Heart right ventricle (tissue), 16 donors: ENCODE measurements around the gene FGFRL1. TPM values are rescaled to one million over a fixed set of nuclear protein-coding genes. Genes with fewer than 3 reads are reported as not detected.

Experiments
- ATAC-seq, 8 donors: fragments of 200-7000 bp; cut with Tn5 transposase; one replicate each; pipeline ENCODE4 v1.9.1; 2020; ENCODE audit warnings: mild to moderate bottlenecking in 8 of 8, moderate library complexity in 8 of 8, moderate number of reproducible peaks in 1 of 8
- DNase-seq, 2 donors: peaks; one replicate each; pipeline ENCODE4 v3.0.0-alpha.2; 2020
- H3K27ac ChIP-seq, 10 donors: fragments of 200-600 bp; sonication (generic) in 2 of 10; one replicate each; pipeline versions ENCODE4 v1.5.0 to v1.8.0; 2020 to 2022; ENCODE audit warnings: mild to moderate bottlenecking in 3 of 10
- H3K27me3 ChIP-seq, 7 donors: fragments of 200-600 bp; one replicate each; pipeline ENCODE4 v1.8.0; 2021 to 2022; ENCODE audit warnings: mild to moderate bottlenecking in 2 of 7
- H3K36me3 ChIP-seq, 9 donors: fragments of 200-600 bp; sonication (generic) in 1 of 9; one replicate each; pipeline versions ENCODE4 v1.5.0 to v1.8.0; 2020 to 2022; ENCODE audit warnings: mild to moderate bottlenecking in 2 of 9
- H3K4me1 ChIP-seq, 9 donors: fragments of 200-600 bp; sonication (generic) in 1 of 9; one replicate each; pipeline versions ENCODE4 v1.5.0 to v1.8.0; 2020 to 2022; ENCODE audit warnings: mild to moderate bottlenecking in 4 of 9
- H3K4me3 ChIP-seq, 10 donors: fragments of 200-600 bp; sonication (generic) in 2 of 10; one replicate each; pipeline versions ENCODE4 v1.5.0 to v1.8.0; 2020 to 2022; ENCODE audit warnings: mild to moderate bottlenecking in 7 of 10, moderate library complexity in 2 of 10
- H3K9me3 ChIP-seq, 11 donors: fragments of 200-600 bp in 10 of 11; sonication (generic) in 2 of 11; one replicate each; pipeline versions ENCODE4 v1.5.0 to v1.8.0; 2013 to 2022; ENCODE audit warnings: mild to moderate bottlenecking in 2 of 11, control low read depth in 1 of 11, moderate library complexity in 1 of 11
- WGBS, 2 donors: extraction: QIAGEN DNeasy Blood & Tissue Kit; methylation state at CpG; one replicate each; pipeline ENCODE4 v1.1.7; 2013; ENCODE audit warnings: inconsistent platforms in 1 of 2; 5-methylcytosine and 5-hydroxymethylcytosine counted together
- intact Hi-C, 10 donors: fragments of 100-400 bp; cut with DNase I; formaldehyde crosslinking; loops; one replicate each; pipeline versions ENCODE4 v1.11.1 to v1.14.2; 2022
- polyA plus RNA-seq, 2 donors: library from polyadenylated mRNA; stranded (reverse); fragments of 200-250 nt; gene quantifications; one replicate each; pipeline ENCODE4 v1.2.3, GENCODE V29; 2013
- total RNA-seq, 10 donors: library from RNA; stranded (reverse); fragmentation: NEBNext Ultra II Directional in 3 of 10; extraction: Animal tissue kit (Norgen Biotek cat#: 25700) in 3 of 10; gene quantifications; one replicate each; pipeline versions ENCODE4 v1.2.1 to v1.2.4, GENCODE V29; 2021 to 2023
- TF ChIP-seq, protein P1 (sequence below), 9 donors: fragments of 200-600 bp; sonication (generic) in 2 of 9; IDR thresholded peaks; one replicate each; pipeline versions ENCODE4 v1.5.0 to v1.8.0; 2021 to 2022; ENCODE audit warnings: antibody characterized with exemption in 9 of 9, mild to moderate bottlenecking in 5 of 9, moderate library complexity in 1 of 9
- donor health status: Arrhythmogenic right ventricular cardiomyopathy.
- donor health status: ischemic (EF 13 %, LVEDD 7.1; RV severe dilation, severe dysfunction).
- donor health status: healthy with polysubstance abuse.
- donor health status: DM: no; HTN: yes; CAD: no.
- donor health status: DM: no; HTN: no; CAD: no.
- donor health status: ischemic (EF 25% LVEDD 6.9; RV normal size, moderate dysfunction).
- donor health status: ischemic (EF 25% LVEDD 5.7; RV mildly dilated, moderate dysfunction).
- donor health status: healthy.
- donor health status: DM: yes; HTN: yes; CAD: no.
- donor health status: Ischemic cardiomyopathy.
- donor health status: ischemic (EF 35%, LVEDD 5.7; RV mildly dilated, moderate dysfunction).
- donor health status: nonischemic (EF 11% LVEDD 7.7; RV severe dilation, severe dysfunction).
- donor health status: DM: yes; HTN: yes; CAD: no.
- donor health status: PGD.
- donor health status: ischemic (EF 29% LVEDD 5.4; RV normal size, mild dysfunction).
- donor health status: nonischemic (EF 23%, LVEDD 6.1; RV moderate dilation, normal function).

Gene FGFRL1
- total and polyA plus RNA-seq, 12 donors, result 17.1 to 36.6 (median 26.0) TPM

- Histone ChIP-seq H3K9me3 (no peaks in the 10 kb centered on the region), H3K27ac (no peak within 1 kb of the TSS), H3K4me3 (no peak within 1 kb of the TSS), H3K36me3 (peaks cover 0 to 15% (median 0%) of the 10 kb centered on the region in 9 donors), H3K4me1 (peaks cover 0 to 14% (median 7%) of the 10 kb centered on the region in 9 donors), H3K27me3 (peaks cover 9 to 28% (median 24%) of the 10 kb centered on the region in 7 donors)
- ATAC-seq (no peak), DNase-seq (no peak)
- TF ChIP-seq, protein P1, sequence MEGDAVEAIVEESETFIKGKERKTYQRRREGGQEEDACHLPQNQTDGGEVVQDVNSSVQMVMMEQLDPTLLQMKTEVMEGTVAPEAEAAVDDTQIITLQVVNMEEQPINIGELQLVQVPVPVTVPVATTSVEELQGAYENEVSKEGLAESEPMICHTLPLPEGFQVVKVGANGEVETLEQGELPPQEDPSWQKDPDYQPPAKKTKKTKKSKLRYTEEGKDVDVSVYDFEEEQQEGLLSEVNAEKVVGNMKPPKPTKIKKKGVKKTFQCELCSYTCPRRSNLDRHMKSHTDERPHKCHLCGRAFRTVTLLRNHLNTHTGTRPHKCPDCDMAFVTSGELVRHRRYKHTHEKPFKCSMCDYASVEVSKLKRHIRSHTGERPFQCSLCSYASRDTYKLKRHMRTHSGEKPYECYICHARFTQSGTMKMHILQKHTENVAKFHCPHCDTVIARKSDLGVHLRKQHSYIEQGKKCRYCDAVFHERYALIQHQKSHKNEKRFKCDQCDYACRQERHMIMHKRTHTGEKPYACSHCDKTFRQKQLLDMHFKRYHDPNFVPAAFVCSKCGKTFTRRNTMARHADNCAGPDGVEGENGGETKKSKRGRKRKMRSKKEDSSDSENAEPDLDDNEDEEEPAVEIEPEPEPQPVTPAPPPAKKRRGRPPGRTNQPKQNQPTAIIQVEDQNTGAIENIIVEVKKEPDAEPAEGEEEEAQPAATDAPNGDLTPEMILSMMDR (IDR thresholded peaks at IDR 0.05), result no peak
- intact Hi-C loops, result no loop called here
- WGBS, 2 donors, result 87 to 89% methylated on average over 36 to 37 of the region's 37 CpGs
Measured at GRCh38 chr4:993111-994029, 18.1 kb upstream of the FGFRL1 start, which contains the start of gene SLC26A1. TSS of gene SLC26A1 (minus strand) at chr4:993404. CDS start at chr4:991703, 1,701 bp downstream.

DNA sequence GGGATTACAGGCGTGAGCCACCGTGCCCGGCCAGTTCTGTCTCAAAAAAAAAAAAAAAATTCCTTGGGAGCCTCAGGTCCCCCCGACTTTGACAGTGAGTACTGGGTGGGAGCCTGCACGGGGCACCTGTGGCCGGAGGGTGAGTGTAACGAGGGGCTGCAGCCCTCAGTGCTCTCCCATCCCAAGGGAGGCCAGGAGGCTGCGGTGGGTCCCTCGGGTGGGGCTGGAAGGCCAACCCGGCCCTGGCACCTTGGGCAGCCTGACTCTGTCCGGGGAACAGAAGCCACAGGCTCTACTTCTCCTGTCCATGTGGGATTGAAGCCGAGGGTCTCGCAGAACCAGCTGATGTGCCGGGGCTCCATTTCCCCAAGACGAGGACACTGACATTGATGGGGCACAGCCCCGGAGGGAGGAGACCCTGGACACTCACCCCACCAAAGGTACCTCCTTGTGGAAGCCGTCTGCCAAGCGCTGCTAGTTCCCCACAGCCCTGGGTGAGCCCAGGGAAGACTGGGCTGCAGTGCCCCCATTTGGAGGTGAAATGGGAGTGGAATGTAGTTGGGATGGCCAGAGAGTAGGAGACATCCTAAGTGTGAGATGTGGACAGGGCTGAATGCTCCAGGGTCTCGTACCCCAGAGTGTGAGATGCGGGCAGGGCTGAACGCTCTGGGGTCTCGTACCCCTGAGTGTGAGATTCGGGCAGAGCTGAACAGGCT lies 16.0 kb upstream of the FGFRL1 start:
- no peak overlapping the region for H3K4me3 ChIP-seq
- TF ChIP-seq, protein P1 (IDR thresholded peaks at IDR 0.05), result no peak
- peaks cover 0 to 9% (median 0%) of the 10 kb centered on the region in 9 donors for H3K36me3 ChIP-seq
- peaks cover 11 to 46% (median 37%) of the 10 kb centered on the region in 7 donors for H3K27me3 ChIP-seq
- no peak overlapping the region for H3K27ac ChIP-seq
- no peaks in the 10 kb centered on the region for H3K9me3 ChIP-seq
- 87 to 92% methylated on average over 22 to 23 of the region's 23 CpGs for WGBS, 2 donors
- no peak for ATAC-seq
- H3K4me1 ChIP-seq, result peaks cover 0 to 15% (median 7%) of the 10 kb centered on the region in 9 donors
- no peak for DNase-seq
- intact Hi-C loops, result loop anchor here in 1 of 10 donors (5.0 kb wide), 1 partner anchor 253 kb away; no protein-coding TSS in a partner anchor

DNA sequence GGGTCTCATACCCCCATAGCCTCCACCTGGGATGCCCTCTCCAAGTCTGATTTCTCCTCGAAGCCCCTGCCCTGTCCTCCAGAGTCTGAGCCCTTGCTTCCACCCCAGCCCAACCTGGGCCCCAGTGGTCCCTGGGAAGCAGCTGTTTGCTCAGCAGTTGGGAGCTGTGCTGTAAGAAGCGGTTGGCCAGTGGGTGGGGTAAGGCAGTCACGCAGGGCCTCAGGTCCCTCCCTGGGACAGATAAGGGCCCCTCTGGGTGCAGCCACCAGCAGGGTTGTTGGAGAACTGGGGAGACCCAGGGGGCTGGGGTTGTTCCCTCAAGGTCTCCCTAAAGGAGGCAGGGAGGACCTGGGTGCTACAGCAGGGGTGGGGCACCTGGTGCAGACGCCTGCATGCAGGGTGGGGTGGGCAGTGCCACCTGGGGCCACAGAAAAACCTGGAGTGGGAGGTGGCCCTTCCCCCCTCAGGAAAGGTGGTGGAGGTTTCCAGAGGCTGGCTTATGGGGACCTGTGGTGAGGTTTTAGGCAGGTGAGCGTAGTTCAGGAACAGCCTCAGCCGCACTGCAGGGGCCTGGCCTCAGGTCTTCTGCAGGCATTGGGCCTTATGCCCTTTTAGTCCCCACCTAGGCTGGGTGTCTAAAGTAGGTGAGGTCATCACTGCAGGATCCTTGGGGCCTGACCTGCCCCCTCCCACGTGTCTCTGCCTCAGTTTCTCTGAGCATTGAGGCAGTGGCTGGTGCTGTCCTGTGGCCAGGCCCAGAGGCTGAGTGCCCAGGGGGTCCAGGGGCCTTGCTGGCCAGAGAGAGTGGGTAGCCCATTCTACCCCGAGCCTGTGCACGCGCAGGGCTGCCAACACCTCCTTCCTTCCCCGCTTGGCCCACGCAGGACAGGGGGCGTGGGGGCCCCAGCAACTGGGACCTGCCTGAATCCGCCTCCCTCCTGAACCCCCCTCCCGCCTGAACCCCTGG lies 15.1 kb upstream of the FGFRL1 start:
- intact Hi-C loops, result loop anchor here in 1 of 10 donors (5.0 kb wide), 1 partner anchor 254 kb away; no protein-coding TSS in a partner anchor
- 68 to 74% methylated on average over 15 of the region's 15 CpGs for WGBS, 2 donors

More for the DNA sequence above, 15.1 kb upstream of the FGFRL1 start:
- no peak overlapping the region for H3K4me3 ChIP-seq
- no peaks in the 10 kb centered on the region for H3K9me3 ChIP-seq
- TF ChIP-seq, protein P1 (IDR thresholded peaks at IDR 0.05), result no peak
- no peak overlapping the region for H3K27ac ChIP-seq
- DNase-seq (no peak), ATAC-seq (no peak)
- H3K4me1 ChIP-seq, result peaks cover 0 to 15% (median 7%) of the 10 kb centered on the region in 9 donors
- peaks cover 0 to 5% (median 0%) of the 10 kb centered on the region in 9 donors for H3K36me3 ChIP-seq
- peaks cover 20 to 54% (median 46%) of the 10 kb centered on the region in 7 donors for H3K27me3 ChIP-seq
